NCI-H1436 treated with DMSO at 0.1 percent for 48 hours (cell line): Measurements from ENCODE around the gene ARID3C.

Experiments
- DNase-seq: peaks from one replicate; lab custom pipeline; 2025; lab: John Stamatoyannopoulos, UW

Gene ARID3C

GRCh38 chr9:34594177-34594576 lies 34.7 kb downstream of the ARID3C start:
- DNase-seq: no peak

DNA sequence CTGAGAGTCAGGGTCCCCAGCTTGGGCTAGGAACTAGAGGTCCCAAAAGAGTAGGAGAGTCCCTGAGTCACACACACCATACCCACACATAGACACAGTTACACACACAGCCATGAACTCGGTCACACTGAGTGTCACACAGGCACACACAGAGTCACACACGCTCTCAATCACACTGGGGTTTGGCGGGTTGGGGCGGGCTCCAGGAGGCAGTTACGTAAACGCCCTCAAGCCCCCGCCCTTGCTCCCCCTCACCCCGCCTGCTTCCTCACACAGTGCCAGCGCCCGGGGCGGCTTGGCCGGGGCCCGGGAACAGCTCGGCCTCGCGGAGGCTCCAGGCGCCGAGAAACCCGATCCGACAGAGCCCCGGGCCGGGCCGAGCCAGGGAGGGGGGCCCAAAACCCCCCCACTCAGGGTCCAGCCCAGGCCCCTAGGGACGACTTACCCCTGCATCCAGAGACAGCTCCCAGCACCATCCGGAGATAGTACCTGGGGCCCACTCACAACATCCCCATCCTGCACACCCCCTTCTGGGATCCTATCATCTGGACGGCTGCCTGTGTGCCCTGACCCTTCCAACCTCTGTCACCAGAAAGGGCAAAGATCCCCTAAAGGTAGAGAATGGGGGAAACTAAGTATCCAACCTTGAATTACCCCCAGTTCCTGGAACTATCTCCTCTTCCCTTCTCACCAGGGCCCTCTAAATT lies 35.8 kb downstream of the ARID3C start:
- no peak for DNase-seq

DNA sequence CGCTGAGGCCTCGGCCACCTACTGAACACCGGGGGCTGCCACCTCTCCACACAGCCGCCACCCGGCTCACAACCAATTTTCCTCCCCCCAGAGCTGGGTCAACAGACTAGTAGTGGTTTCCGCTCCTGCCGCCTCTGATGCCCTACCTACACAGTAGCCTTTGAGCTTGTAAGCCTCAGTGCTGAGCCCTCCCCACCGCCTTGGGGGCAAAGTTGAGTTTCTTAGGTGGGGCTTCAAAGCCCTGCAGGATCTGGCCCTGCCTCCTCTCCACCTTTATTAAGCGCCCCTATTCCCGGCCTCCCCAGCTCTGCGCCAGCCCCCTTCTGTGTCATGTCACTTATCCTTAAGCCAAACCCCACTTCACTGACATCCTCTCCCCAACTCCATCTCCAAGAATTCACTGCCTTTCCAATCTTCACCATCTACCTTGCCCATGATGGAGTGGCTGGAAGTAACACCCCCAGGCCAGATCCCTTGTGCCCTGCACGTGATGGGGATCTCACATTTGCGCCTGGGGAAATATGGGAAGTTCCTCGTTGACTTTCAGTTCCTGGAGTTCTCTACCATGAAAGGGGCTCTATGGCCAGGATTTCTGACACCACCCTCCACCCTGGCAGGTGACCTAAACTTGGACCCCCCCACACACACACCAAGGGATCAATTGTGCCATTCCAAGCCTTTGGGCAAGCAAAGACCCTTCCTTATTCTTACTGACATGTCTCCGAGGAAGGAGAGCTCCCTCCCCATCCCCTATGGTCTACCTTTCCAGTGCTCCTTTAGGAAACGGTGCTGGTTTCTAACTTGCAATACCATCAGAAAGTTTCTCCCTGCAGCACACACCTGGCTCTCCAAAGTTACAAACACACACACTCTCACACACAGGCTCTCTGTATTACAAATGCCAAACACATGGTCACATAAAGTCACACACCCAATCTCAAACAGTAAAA lies 36.7 kb downstream of the ARID3C start:
- DNase-seq: no peak

GRCh38 chr9:34591248-34591916 lies 37.5 kb downstream of the ARID3C start:
- DNase-seq: no peak

DNA sequence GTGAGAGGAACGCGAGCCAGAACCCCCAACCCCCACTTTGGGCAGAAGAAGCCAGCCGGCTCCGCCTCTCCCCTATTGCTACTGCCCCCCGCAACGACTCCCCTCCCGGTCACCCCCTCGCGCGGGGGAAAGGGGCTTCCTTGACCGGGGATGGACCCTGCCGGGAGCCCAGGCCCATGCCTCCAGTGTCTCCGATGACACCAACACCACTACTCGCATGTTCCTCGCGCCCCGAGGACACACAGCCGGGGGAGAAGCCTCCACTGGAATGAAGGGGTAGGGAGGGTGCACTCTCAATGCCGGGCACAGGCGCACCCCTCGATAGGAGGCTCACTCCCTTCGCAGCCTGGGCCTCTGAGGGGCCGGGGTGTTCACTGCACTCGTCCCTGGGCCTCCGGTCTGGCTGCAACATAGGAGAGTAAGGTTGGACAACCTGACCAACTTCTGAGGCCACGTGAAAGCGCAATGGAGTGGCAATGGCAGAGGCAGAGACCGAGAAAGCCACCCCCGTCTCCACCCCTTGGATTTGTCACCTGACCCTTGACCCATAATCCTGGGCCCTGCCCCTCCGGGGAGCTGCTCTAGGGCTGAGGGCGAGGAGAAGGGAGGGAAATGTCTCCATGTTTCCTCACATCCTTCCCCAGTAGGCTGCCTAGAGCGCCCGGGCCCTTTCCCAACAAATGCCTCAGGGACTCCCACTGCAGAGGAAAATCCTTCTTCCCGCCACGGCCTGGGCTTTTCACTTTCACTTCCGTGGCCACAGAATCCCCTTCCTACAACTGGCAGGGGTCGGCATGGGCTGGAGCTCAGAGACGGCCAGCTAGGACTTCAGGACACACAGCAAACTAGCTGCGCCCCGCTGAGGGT lies 38.3 kb downstream of the ARID3C start:
- DNase-seq: no peak

- DNase-seq: no peak
Measured at GRCh38 chr9:34589636-34590380, 39.1 kb downstream of the ARID3C start, which contains the start of gene CNTFR. Gene CNTFR, minus strand, starts transcription at chr9:34589724. Its CDS starts 20,743 bp downstream, at chr9:34568981.

- DNase-seq: no peak
Measured at GRCh38 chr9:34588671-34589635, 39.9 kb downstream of the ARID3C start.

GRCh38 chr9:34587271-34587670 lies 41.6 kb downstream of the ARID3C start:
- DNase-seq: no peak

- DNase-seq: no peak
Measured at GRCh38 chr9:34585946-34586669, 42.8 kb downstream of the ARID3C start.

- DNase-seq: no peak
Measured at GRCh38 chr9:34584970-34585369, 43.9 kb downstream of the ARID3C start.

DNA sequence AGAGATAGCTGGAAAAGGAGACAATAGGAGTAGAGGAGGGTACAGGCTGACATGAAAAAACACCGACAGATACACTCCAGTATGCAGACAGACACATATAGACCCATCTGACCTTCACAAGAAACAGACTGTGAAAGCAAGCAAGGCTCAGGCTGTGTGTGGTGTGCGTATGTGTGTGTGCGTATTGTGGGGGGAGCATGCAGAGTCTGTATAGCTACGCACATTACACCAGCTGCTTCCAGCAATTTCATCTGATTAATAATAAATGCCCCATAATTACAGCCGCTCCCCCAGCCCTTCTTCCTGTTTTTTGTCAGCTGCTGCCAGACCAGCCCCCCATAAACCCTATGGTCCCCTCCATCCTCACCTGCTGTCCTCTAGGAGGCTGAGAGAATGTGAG lies 46.1 kb downstream of the ARID3C start:
- no peak for DNase-seq

DNA sequence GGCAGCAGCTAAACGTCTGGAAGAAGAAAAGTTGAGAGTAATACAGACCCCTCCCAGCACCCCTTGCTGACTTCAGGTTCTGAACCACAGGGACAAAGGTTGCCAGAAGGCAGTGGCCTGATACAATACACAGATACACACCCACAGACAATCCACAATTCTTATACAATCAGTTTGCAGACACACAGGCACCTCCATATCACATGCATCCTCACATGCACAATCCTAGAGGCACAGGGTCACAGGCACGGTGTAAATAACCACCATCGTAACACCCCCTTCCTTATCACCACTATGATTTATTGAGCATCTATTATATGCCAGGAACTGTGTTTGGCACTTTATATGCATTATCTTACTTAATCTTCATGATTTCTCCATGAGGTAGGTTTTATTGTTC lies 47.5 kb downstream of the ARID3C start:
- DNase-seq: no peak

DNA sequence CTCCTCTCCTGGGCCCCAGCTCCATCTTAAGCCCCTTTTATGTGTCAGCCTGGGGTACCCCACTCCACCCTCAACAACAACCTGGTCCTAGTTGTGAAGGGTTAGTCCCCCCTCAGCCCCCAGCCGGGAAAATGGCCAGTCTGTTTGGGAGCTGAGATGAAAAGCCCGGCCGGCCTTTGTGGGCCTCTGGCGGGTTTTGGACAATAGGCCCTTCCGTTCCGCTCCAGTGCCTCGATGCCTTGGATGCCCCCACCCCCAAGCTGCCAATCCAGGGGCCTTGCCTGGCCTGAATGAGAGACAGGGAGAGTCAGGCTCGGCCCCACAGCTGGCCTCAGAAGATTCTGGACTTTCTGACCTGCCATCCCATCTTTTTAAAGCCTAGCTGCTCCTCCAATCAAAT lies 48.5 kb downstream of the ARID3C start:
- no peak for DNase-seq

- DNase-seq: no peak
Measured at GRCh38 chr9:34579808-34580163, 49.1 kb downstream of the ARID3C start.

GRCh38 chr9:34579104-34579807 lies 49.6 kb downstream of the ARID3C start:
- no peak for DNase-seq

DNA sequence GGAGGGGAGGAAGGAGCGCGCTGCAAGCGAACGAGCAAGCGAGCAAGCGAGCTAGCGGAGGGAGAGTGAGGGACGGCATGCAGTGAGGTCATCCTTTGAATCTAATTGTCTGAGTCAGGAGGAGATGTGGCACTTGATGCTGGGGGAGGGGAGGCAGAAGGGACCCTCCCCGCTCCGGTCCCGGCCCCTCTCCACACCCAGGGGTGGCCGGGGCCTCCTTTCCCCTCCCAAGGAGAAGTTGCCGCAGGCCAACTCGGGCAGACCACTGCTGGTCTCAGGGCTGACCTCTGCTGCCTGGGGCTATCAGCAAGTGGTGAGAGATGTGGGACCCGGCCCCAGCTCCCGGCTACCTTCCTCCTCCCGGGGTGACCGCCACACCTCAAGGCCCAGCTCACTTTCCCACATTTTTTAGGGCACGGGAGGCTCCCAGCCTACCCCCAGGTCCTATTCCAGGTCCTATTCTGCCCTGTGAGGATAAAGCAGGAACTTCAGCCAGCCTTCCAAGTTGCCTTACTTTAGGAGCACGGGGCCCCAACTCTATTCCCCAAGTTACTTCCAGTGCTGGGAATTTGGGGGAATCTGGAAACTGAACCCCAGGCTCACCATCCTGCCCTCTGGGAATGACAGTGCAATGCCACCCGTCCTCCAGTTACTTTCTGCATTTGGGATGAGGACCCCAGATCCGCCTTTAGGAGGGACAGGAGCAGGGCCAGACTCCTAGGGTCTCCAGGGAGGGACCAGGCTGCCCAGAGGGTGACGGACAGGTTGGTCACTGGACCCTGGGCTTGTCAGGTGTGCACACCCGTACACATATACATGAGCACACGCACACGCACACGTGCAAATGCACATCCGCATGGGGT lies 50.4 kb downstream of the ARID3C start:
- no peak for DNase-seq
